Hepatocyte (in vitro differentiated cells): ENCODE results near the gene TEKT2. TPM values are rescaled to one million over a fixed set of nuclear protein-coding genes. Genes with fewer than 3 reads are reported as not detected.

Experiments
- DNase-seq: peaks from one replicate; pipeline ENCODE4 v3.0.0-alpha.2; 2016; ENCODE audit warnings: low spot score
- H2AFZ ChIP-seq: fragments of 200-600 bp; sonication (generic); 2 replicates; pipeline ENCODE4 v1.6.0; 2016; ENCODE audit warnings: antibody characterized with exemption, mild to moderate bottlenecking
- H3K27ac ChIP-seq: fragments of 200-600 bp; sonication (generic); 2 replicates; pipeline ENCODE4 v1.5.1; 2016; ENCODE audit warnings: mild to moderate bottlenecking
- H3K27me3 ChIP-seq: fragments of 200-600 bp; sonication (generic); 2 replicates; pipeline ENCODE4 v1.6.1; 2016
- H3K36me3 ChIP-seq: fragments of 200-600 bp; sonication (generic); replicated peaks from 2 replicates; pipeline ENCODE4 v1.5.1; 2016; ENCODE audit warnings: low read depth; ENCODE audit not compliant: insufficient read depth
- H3K4me1 ChIP-seq: fragments of 200-600 bp; sonication (generic); 2 replicates; pipeline ENCODE4 v1.5.1; 2016; ENCODE audit warnings: mild to moderate bottlenecking, moderate library complexity; ENCODE audit not compliant: insufficient read depth
- H3K4me2 ChIP-seq: fragments of 200-600 bp; sonication (generic); 2 replicates; pipeline ENCODE4 v1.6.0; 2016
- H3K4me3 ChIP-seq: fragments of 200-600 bp; sonication (generic); 2 replicates; pipeline ENCODE4 v1.5.1; 2016; ENCODE audit warnings: mild to moderate bottlenecking
- H3K79me2 ChIP-seq: fragments of 200-600 bp; sonication (generic); 2 replicates; pipeline ENCODE4 v1.6.0; 2017; ENCODE audit warnings: mild to moderate bottlenecking
- H3K9me2 ChIP-seq: fragments of 200-600 bp; sonication (generic); replicated peaks from 2 replicates; pipeline ENCODE4 v1.6.0; 2017; ENCODE audit warnings: mild to moderate bottlenecking; ENCODE audit not compliant: insufficient read depth
- H3K9me3 ChIP-seq: fragments of 200-600 bp; sonication (generic); 2 replicates; pipeline ENCODE4 v1.5.1; 2016; ENCODE audit warnings: low read depth, mild to moderate bottlenecking
- H4K20me1 ChIP-seq: fragments of 200-600 bp; sonication (generic); 2 replicates; pipeline ENCODE4 v1.6.0; 2016; ENCODE audit warnings: mild to moderate bottlenecking; ENCODE audit not compliant: insufficient read depth, poor library complexity, severe bottlenecking
- EZH2 ChIP-seq: fragments of 200-600 bp; sonication (generic); IDR thresholded peaks from 2 replicates; pipeline ENCODE4 v1.6.1; 2016; ENCODE audit warnings: antibody characterized with exemption, mild to moderate bottlenecking, borderline replicate concordance
- EZH2phosphoT487 ChIP-seq: fragments of 200-600 bp; sonication (generic); IDR thresholded peaks from one replicate; pipeline ENCODE4 v1.6.1; 2018; ENCODE audit warnings: antibody characterized with exemption, mild to moderate bottlenecking, low read depth, moderate library complexity; ENCODE audit not compliant: unreplicated experiment, severe bottlenecking
- WGBS: methylation state at CpG from one replicate; pipeline ENCODE4 v1.1.6; 2016; ENCODE audit warnings: low lambda C conversion rate; ENCODE audit errors: missing lambda C conversion rate; 5-methylcytosine and 5-hydroxymethylcytosine counted together
- polyA plus RNA-seq: library from polyadenylated mRNA; unstranded; fragments of >200 nt; fragmentation: Nextera tagmentation; extraction: Ambion mirVana; gene quantifications from 2 replicates; pipeline ENCODE4 v1.2.1, GENCODE V29; 2016
- total RNA-seq: library from RNA; depleted of rRNA; stranded (reverse); fragments of >200 nt; gene quantifications from 2 replicates; pipeline ENCODE4 v1.2.3, GENCODE V29; 2014
- TF ChIP-seq, protein P1 (sequence below): fragments of 200-600 bp; sonication (generic); IDR thresholded peaks from 2 replicates; pipeline ENCODE4 v1.5.1; 2016; ENCODE audit warnings: antibody characterized with exemption, mild to moderate bottlenecking; ENCODE audit not compliant: poor library complexity

TEKT2 gene
- total and polyA plus RNA-seq, 2 experiments from 2014 or later = 1.1 to 1.4 TPM

DNA sequence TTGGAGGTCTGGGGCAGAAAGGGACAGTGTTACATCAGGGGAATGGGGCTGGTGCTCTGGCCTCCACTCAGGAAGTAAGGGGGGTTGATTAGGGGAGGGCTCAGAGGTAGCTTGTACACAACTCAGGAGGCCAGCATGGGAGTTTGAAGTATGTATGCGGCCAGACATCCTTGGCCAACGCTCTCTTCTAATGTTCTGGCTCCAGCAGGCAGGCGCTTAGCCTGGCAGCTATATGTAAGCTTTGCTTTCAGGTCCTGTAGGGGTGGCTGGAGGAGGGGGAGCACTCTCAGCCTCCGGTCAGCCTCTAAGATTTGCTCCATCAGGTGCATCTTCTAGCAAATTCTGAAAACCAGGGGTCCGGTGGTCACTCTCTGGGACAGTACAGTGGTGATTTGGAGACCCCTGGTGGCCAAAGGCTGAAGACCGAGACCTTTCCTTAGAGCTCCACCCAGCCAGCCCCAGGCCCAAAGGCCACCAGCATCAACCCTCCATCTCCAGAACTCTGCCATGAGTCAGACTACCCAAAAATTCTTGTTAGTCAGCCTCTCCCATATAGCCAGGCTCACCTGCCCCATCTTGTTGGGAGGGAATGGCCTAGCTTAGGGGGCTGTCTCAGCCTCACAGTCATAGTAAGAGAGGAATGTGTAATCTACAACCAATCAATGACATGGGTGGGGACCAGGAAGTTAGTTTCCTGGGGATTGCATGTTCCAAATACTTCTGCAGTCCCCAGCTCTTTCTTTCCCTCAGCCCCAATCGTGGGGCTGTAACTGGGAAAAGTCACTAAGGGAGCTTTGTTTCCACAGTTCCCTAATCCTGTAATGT is 50.8 kb downstream of the TEKT2 start:
- Histone ChIP-seq H3K4me2 (no peak overlapping the region), H3K79me2 (peaks cover 5% of the 10 kb centered on the region), H3K9me3 (no peaks in the 10 kb centered on the region), H3K9me2 (no peaks in the 10 kb centered on the region), H3K4me3 (no peak overlapping the region), H3K36me3 (no peaks in the 10 kb centered on the region), H3K27ac (peak overlapping the region; percentile 36), H3K27me3 (no peaks in the 10 kb centered on the region), H2AFZ (no peak overlapping the region), H4K20me1 (peaks cover 4% of the 10 kb centered on the region), H3K4me1 (peaks cover 4% of the 10 kb centered on the region)
- no peak for TF ChIP-seq EZH2phosphoT487
- TF ChIP-seq, protein P1, sequence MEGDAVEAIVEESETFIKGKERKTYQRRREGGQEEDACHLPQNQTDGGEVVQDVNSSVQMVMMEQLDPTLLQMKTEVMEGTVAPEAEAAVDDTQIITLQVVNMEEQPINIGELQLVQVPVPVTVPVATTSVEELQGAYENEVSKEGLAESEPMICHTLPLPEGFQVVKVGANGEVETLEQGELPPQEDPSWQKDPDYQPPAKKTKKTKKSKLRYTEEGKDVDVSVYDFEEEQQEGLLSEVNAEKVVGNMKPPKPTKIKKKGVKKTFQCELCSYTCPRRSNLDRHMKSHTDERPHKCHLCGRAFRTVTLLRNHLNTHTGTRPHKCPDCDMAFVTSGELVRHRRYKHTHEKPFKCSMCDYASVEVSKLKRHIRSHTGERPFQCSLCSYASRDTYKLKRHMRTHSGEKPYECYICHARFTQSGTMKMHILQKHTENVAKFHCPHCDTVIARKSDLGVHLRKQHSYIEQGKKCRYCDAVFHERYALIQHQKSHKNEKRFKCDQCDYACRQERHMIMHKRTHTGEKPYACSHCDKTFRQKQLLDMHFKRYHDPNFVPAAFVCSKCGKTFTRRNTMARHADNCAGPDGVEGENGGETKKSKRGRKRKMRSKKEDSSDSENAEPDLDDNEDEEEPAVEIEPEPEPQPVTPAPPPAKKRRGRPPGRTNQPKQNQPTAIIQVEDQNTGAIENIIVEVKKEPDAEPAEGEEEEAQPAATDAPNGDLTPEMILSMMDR = peak; percentile 77
- DNase-seq = peak; percentile 76
- WGBS = 58% methylated on average over 7 of the region's 7 CpGs

DNA sequence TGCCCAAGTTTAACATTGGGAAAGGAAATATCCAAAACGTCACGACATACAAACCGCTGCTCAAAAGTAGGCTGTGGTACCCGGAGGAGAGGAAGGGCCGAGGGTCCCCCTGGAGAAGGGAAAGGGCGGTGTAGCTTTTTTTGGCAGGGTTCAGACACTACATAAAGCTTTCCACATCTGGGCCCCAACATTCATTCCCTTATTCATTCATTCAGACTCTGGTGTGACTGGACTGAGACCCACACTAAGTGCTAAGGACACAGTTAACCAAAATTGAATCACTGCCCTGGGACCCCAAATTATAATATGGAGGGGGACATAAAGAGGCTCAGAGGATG is 51.4 kb downstream of the TEKT2 start:
- peaks cover 7% of the 10 kb centered on the region for H3K4me1 ChIP-seq
- TF ChIP-seq EZH2phosphoT487 = no peak
- TF ChIP-seq, protein P1 = no peak
- no peak for TF ChIP-seq EZH2
- no peak for DNase-seq
- no peaks in the 10 kb centered on the region for H3K9me2 ChIP-seq
- H3K27ac ChIP-seq = peak overlapping the region; percentile 2
- H3K36me3 ChIP-seq = no peaks in the 10 kb centered on the region
- H4K20me1 ChIP-seq = peaks cover 10% of the 10 kb centered on the region
- peaks cover 11% of the 10 kb centered on the region for H3K79me2 ChIP-seq
- no peaks in the 10 kb centered on the region for H3K27me3 ChIP-seq
- no peak overlapping the region for H2AFZ ChIP-seq
- H3K4me3 ChIP-seq = no peak overlapping the region
- no peak overlapping the region for H3K4me2 ChIP-seq
- WGBS = 89% methylated on average over 6 of the region's 6 CpGs
- no peaks in the 10 kb centered on the region for H3K9me3 ChIP-seq

DNA sequence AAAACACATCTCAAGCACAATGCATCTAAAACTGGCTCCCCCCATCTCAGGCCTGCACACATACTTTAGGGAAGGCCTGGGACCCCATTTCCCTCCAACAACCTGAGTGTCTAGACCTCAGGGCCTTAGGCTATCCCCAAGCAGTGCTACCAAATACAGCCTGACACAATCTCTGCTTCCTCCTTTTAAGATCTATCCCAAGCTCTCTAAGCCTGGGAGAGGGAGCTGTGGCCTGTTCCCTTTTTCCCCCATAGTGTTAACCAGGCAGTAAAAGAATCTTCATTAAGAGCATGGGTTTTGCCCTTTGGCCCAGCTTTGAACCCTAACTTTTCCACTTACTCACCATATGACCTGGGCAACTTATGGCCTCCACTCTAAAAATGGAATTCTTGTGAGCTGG is 51.9 kb downstream of the TEKT2 start:
- no peak overlapping the region for H3K4me3 ChIP-seq
- H3K4me2 ChIP-seq = no peak overlapping the region
- H3K9me2 ChIP-seq = no peaks in the 10 kb centered on the region
- H3K27ac ChIP-seq = no peak overlapping the region
- no peaks in the 10 kb centered on the region for H3K36me3 ChIP-seq
- H3K4me1 ChIP-seq = peaks cover 10% of the 10 kb centered on the region
- no peak overlapping the region for H2AFZ ChIP-seq
- no peaks in the 10 kb centered on the region for H3K9me3 ChIP-seq
- H3K27me3 ChIP-seq = no peaks in the 10 kb centered on the region
- H3K79me2 ChIP-seq = peaks cover 16% of the 10 kb centered on the region
- TF ChIP-seq, protein P1 = no peak
- no peak for TF ChIP-seq EZH2phosphoT487
- no peak for TF ChIP-seq EZH2
- DNase-seq = no peak
- peaks cover 15% of the 10 kb centered on the region for H4K20me1 ChIP-seq
